ENCODE data around the gene MLF2. TPM values are rescaled to one million over a fixed set of nuclear protein-coding genes. Genes with fewer than 3 reads are reported as not detected.
"Not testable (repeated sequence)": the region's sequence is repeated elsewhere in the genome, so short reads cannot be mapped to it uniquely, and the experiment has no call there.

MLF2 gene
- total RNA-seq, 2 donors from 2014 or later: 118 to 149 TPM

DNA sequence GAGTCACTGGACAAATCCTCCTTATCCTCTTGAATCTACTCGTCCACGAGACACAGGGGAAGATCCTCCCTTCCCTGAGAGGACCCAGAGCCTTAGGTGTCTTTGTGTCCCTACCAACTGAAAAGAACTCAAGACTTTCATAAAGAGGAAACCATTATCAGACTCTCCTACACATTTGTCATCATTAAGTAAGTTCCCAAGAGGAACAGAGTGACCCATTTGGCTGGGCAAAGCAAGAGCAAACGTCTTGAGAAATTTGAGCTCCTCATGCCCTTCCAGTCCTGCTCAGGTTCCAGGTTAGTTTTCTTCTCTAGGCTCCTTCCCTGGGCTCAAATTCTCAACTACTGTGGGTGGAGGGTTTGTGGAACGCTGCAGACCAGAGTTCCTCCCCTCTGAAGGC lies 5.7 kb downstream of the MLF2 start:
- intact Hi-C loops (cut with DNase I): no loop called here
- DNase-seq: no peak
- no peak for ATAC-seq

DNA sequence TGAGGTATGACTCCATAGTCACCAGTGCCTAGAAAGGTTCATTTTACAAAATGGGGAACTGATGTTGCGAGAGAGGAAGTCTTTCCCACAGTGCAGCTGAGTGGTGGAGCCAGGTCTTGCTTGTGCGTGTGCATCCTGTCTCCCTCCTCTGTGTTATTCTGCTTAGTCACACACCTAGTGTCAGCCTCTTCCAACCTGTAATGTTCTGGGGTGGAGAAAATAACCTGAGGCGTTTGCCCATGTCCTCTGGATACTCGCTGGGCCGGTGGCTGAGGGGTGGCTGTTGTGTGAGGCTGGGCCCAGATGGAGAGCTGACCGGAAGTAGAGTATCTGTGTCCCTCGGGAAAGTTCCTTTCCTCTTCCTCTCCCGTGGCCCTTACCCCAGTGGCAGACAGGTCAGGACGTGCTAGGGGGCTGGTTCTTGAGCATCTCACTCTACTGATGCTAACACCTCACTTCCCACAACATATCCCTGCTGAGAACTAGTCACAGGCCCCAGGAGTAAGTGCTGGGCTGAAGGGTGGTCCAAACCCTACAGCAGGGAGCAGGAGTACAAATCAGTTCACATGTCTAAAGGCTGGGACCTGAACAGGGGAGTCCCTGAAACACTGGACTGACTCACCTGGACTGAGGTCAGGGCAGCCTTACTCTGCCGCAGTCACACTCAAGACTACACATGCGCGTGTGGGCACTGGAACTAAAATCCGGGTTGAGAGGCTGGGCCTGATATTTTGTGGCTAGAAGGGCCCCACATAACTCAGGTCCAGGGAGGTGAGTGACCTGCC lies 7.0 kb downstream of the MLF2 start:
- ATAC-seq (peak; percentile 34 to 38), DNase-seq (no peak)
- intact Hi-C loops (cut with DNase I): no loop called here

DNA sequence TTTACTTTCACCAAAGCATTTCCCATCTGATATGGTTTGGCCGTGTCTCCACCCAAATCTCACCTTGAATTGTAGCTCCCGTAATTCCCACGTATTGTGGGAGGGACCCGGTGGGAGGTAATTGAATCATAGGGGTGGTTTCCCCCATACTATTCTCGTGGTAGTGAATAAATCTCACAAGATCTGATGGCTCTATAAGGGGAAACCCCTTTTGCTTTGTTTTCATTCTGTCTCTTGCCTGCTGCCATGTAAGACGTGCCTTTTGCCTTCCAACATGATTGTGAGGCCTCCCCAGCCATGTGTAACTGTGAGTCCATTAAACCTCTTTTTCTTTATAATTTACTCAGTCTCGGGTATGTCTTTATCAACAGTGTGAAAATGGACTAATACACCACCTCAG lies 9.6 kb downstream of the MLF2 start:
- DNase-seq; intact Hi-C loops (cut with DNase I); ATAC-seq: not testable (repeated sequence)

DNA sequence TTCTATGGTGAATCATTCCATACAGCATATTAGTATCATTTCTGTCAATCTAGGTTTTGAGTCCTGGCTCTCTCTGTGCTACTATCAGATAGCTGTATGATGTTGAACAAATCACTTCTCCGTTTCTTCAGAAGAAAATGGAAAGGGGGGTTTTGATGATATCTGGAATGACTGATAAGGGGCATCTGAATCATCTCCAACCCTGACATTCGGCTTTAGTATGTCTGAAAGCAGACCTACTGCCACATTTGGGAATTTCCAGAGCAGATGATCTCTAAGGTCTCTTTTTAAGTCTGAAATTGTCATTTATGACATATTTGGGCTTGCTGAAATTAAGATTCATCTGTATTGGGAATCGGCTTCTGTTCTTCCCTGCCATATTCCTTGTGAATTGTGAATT lies 10.1 kb downstream of the MLF2 start:
- ATAC-seq (no peak), DNase-seq (no peak)
- intact Hi-C loops (cut with DNase I): no loop called here

DNA sequence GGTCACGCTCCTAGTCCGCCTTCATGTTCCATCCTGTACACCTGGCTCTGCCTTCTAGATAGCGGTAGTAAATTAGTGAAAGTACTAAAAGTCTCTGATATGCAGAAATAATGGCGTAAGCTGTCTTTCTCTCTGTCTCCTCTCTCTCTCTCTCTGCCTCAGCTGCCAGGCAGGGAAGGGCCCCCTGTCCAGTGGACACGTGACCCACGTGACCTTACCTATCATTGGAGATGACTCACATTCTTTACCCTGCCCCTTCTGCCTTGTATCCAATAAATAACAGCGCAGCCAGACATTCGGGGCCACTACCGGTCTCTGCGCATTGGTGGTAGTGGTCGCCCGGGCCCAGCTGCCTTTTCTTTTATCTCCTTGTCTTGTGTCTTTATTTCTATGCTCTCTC lies 10.9 kb downstream of the MLF2 start:
- ATAC-seq; intact Hi-C loops (cut with DNase I); DNase-seq: not testable (repeated sequence)

DNA sequence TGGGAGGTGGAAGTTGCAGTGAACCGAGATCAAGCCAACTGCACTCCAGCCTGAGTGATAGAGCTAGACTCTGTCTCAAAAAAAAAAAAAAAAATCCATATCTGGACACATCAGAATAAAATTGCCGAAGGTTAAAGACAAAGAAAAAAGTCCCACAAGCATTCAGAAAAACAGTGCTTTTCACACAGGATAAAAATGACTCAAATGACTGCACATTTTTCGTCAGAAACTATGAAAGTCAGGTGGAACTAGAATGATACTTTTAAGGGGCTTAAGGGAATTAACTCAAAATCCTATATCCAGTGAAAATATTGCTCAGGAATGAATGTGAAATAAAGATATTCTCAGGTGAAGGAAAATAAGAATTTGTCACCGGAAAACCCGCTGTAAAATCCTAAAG lies 16.2 kb downstream of the MLF2 start:
- ATAC-seq (no peak), DNase-seq (no peak)
- intact Hi-C loops (cut with DNase I): loop anchor here in 1 of 2 donors (5.0 kb wide), 1 partner anchor 41 kb away; no protein-coding TSS in a partner anchor

DNA sequence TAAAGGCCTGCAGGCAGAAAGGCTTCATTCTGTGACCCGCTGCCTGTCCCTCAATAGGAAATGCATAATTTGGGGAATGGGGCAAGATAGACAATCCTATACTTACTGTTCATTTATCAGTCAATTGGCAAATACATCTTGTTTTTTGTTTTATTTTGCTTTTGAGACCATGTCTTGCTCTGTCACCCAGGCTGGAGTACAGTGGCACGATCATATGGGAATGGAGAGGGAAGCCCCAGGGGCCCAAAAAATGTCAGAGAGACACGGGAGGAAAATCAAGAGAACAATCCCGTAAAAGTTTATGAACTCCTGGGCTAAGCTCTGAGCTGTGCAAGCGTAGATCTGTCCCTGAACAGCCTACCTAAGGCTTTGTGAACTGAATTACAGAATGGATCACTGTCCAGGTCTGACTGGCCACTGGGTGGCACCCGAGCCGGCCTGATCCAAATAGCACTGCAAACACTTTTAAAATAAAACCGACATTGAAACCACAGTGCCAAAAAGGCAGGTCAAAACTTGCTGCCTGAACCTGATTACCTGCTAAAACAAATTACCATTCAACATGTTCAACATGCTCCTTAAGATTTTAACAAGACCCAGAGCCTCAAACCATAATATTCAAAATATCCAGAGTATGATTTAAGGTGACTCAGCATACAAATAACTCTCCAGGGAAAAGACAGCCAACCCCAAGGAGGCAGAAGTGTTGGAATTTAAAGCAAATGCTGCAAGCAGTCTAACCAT lies 17.3 kb downstream of the MLF2 start:
- peak; percentile 71 for DNase-seq
- intact Hi-C loops (cut with DNase I): loop anchor here in 1 of 2 donors (5.0 kb wide), 1 partner anchor 42 kb away; no protein-coding TSS in a partner anchor
- ATAC-seq: peak; percentile 90 to 93

DNA sequence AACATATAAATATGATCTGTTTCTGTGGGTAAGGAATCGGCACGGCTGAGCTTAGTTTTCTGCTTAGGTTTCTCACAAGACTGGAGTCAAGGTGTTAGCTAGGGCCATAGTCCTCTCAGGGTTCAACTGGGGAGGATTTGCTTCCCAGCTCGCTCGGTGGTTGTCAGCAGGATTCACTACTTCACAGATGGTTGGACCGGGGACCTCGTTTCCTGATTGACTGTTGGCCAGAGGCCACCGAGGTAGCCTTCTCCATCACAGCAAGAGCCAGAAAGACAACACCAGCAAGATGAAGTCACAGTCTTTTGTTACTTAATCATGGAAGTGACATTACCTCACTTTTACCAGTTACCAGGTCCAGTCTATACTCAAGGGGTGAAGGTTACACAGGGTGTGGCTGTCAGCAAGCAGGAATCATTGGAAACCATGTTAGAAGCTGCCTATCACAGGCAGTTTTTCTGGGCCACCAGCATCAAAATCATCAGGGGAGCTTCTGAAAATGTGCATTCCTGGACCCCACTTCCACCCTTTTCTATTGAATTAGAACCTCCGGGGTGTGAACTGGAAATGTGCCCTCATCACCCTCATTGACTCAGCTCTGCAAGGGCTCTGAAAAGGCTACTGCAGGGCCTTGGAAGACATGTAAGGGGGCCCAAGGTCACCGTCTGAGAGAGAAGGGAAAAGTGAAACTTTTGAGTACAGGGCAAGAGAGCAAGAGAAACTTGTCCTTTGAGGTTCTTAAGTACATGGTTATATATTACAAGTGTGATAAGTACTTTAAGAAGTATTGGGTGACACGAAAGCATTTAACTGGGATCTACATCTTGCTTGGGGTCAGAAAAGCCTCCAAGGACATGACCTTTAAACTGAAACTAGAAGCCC lies 18.2 kb downstream of the MLF2 start:
- DNase-seq (no peak), ATAC-seq (no peak)
- intact Hi-C loops (cut with DNase I): loop anchor here (5.0 kb wide), 1 partner anchor 43 kb away; no protein-coding TSS in a partner anchor

DNA sequence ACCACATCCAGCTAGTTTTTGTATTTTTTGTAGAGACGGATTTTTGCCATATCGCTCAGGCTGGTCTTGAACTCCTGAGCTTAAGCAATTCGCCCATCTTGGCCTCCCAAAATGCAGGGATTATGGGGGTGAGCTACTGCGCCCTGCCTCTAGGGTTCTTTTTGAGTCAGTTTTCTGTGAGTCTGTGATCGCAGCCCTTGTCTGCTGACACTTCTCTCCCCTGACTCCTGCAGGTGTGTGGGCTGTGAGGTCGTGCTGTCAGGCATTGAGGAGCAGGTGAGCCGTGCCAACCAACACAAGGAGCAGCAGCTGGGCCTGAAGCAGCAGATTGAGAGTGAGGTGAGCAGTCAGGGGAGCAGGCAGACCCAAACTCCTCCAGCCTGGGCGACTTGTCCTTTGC lies 22.8 kb downstream of the MLF2 start:
- DNase-seq (no peak), ATAC-seq (no peak)
- intact Hi-C loops (cut with DNase I): loop anchor here in 1 of 2 donors (5.0 kb wide), 1 partner anchor 47 kb away; no protein-coding TSS in a partner anchor

DNA sequence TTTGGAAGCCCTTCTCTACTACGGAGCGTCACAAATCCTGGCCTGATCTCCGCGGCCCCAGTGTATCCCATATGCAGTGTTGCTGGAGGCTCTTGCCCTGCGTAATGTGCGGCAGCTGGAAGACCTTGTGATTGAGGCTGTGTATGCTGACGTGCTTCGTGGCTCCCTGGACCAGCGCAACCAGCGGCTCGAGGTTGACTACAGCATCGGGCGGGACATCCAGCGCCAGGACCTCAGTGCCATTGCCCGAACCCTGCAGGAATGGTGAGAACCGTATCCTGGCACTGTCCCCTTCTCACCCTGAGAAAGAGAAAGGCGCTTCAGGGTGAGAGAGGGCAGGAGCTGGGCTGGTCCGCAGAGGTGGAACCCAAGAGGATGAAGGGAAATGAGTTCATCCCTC lies 23.8 kb downstream of the MLF2 start:
- ATAC-seq (no peak), DNase-seq (no peak)
- intact Hi-C loops (cut with DNase I): no loop called here

DNA sequence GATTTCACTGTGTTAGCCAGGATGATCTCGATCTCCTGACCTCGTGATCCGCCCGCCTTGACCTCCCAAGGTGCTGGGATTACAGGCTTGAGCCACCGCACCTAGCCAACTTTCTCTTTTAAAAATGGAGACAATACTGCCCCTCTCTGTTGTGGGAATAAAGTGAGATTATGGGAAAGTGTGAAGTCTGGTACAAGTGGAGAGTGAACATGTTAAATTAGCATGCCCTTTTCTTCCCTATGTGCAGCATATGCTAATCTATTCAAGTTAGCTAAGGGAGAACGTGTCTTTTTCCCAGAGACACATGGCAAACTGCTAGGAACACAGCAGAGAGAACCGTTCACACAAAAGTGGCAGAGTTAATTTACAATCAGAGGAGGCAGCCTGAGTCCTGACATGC lies 27.6 kb downstream of the MLF2 start:
- no peak for DNase-seq
- no peak for ATAC-seq
- intact Hi-C loops (cut with DNase I): loop anchor here in 1 of 2 donors (2.0 kb wide), 1 partner anchor 63 kb away; the partner anchor contains the start of gene ING4

DNA sequence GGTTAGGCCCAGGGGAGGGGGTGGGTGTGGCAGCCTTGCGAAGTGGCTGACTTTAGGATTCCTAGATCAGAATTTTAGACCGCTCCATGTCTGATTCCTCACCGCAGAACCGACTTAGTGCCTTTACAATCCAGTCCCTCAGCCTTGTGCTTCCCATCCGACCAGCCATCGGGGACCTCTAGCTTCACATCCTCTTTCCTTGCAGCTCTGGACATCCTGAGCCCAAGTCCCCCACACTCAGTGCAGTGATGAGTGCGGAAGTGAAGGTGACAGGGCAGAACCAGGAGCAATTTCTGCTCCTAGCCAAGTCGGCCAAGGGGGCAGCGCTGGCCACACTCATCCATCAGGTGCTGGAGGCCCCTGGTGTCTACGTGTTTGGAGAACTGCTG lies 28.5 kb downstream of the MLF2 start:
- intact Hi-C loops (cut with DNase I): loop anchor here in 1 of 2 donors (2.0 kb wide), 1 partner anchor 62 kb away; the partner anchor contains the start of gene ING4
- no peak for DNase-seq
- ATAC-seq: peak; percentile 7 to 23

DNA sequence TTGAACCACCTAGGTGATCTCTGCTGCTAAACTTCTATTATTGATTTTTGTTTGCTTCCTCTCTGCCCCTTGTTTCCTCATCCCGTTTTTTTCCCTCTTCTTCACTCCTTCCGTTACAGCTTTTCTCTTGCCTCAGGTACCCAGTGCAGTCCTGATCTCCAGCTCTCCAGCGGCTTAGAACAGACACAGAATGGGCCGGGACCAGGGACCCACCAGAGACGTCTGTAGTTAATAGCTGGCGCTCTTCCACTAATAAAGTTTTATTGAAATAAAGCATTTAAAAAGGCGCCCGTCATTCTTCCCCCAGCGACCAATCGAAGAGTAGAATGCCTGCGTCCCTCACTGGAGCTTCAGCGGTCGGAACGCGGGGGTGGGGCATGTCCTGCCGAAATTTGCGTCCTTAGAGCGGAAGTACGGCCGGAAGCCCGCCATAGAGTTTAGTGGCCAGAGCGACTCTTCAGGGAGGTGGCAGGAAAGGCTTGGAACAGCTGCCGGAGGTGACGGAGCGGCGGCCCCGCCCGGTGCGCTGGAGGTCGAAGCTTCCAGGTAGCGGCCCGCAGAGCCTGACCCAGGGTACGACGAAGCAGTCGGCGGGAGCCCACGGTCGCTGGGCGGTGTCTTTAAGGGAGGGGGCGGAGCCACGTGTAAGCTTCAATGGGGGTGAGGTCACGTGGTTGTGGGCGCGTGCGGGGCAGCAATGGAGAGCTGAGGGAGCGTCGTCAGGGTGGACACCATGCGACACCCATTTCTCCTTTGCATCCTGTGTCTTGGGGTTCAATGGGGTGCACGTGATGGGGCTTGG lies 29.1 kb downstream of the MLF2 start, which contains the start of gene COPS7A:
Gene COPS7A, plus strand, starts transcription at position 440 of the 802 bp plus-strand sequence. CDS start 611 bp downstream, outside the sequence.
- intact Hi-C loops (cut with DNase I): loop anchor here in 1 of 2 donors (2.0 kb wide), 1 partner anchor 61 kb away; the partner anchor contains the start of gene ING4
- DNase-seq (peak; percentile 99), ATAC-seq (peak; percentile 98 to 99)

DNA sequence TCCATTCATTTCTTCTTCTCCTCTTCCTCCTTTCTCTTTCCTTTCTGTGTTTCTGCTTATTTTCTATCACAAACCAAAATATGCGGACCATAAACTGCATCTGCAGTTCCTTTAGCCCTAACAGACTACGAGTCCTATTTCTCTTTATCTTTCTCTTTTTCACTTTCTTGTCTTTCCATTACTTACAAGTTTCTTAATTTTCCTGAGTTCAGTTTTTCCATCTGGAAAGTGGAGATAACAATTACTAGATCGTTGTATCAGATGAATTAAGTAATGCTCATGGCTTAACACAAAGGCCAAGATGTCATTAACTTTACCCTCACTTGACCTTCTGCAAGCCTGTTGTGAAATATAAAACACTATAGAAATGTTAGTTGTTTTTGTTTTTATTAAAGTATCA lies 30.1 kb downstream of the MLF2 start:
- intact Hi-C loops (cut with DNase I): no loop called here
- no peak for DNase-seq
- ATAC-seq: no peak

DNA sequence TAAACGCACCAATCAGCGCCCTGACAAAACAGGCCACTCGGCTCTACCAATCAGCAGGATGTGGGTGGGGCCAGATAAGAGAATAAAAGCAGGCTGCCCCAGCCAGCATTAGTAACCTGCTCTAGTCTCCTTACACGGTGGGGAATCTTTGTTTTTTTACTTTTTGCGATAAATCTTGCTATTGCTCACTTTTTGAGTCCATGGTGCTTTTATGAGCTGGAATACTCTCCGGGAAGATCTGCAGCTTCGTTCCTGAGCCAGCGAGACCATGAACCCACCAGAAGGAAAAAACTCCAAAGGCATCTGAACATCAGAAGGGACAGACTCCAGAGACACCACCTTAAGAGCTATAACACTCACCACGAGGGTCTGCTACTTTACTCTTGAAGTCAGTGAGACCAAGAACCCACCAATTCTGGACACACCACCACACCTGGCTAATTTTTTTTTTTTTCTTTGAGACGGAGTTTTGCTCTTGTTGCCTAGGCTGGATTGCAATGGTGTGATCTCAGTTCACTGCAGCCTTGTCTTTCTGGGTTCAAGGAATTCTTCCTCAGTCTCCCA lies 36.0 kb downstream of the MLF2 start:
- no peak for ATAC-seq
- no peak for DNase-seq
- intact Hi-C loops (cut with DNase I): no loop called here

DNA sequence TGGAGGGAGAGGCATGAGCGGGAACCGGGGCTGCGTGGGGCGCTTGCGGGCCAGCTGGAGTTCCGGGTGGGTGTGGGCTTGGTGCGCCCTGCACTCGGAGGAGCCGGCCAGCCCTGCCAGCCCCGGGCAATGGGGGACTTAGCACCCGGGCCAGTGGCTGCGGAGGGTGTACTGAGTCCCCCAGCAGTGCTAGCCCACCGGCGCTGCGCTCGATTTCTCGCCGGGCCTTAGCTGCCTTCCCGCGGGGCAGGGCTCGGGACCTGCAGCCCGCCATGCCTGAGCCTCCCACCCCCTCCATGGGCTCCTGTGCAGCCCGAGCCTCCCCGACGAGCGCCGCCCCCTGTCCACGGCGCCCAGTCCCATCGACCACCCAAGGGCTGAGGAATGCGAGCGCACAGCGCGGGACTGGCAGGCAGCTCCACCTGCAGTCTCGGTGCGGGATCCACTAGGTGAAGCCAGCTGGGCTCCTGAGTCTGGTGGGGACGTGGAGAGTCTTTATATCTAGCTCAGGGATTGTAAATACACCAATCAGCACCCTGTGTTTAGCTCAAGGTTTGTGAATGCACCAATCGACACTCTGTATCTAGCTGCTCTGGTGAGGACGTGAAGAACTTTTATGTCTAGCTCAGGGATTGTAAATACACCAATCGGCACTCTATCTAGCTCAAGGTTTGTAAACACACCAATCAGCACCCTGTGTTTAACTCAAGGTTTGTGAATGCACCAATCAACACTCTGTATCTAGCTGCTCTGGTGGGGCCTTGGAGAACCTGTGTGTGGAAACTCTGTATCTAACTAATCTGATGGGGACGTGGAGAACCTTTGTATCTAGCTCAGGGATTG lies 36.7 kb downstream of the MLF2 start:
- DNase-seq; intact Hi-C loops (cut with DNase I); ATAC-seq: not testable (repeated sequence)

DNA sequence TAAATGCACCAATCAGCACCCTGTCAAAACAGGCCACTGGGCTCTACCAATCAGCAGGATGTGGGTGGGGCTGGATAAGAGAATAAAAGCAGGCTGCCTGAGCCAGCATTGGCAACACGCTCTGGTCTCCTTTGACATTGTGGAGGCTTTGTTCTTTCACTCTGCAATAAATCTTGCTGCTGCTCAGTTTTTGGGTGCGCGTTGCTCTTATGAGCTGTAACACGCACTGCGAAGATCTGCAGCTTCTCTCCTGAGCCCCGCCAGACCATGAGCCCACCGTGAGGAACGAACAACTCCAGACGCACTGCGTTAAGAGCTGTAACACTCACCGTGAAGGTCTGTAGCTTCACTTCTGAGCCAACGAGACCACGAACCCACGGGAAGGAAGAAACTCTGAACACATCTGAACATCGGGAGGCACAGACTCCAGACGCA lies 44.0 kb downstream of the MLF2 start:
- ATAC-seq (no peak), DNase-seq (no peak)
- intact Hi-C loops (cut with DNase I): no loop called here
